IMR-90 (cell line): ENCODE results near the gene DNAJB12. TPM values are rescaled to one million over a fixed set of nuclear protein-coding genes. Genes with fewer than 3 reads are reported as not detected.
"Not testable (repeated sequence)": the region's sequence is repeated elsewhere in the genome, so short reads cannot be mapped to it uniquely, and the experiment has no call there.

Experiments
- ATAC-seq: fragments of 200-7000 bp; cut with Tn5 transposase; 2 replicates; pipeline ENCODE4 v1.9.1; 2020; ENCODE audit warnings: low read depth, mild to moderate bottlenecking, moderate library complexity
- BruUV-seq: library from RNA; stranded (reverse); fragments of 400-500 nt; replicated peaks from 2 replicates; lab custom pipeline; 2021; lab: Mats Ljungman, UMichigan
- CTCF ChIA-PET: fragments of 300-600 bp; formaldehyde crosslinking; extraction: SDS; loops from one replicate; lab custom pipeline; 2021; ENCODE audit warnings: antibody characterized with exemption; lab: Yijun Ruan, JAX
- POLR2A ChIA-PET: fragments of 300-600 bp; sonication (Branson Sonifier 250); formaldehyde crosslinking; loops from one replicate; lab custom pipeline; 2022; ENCODE audit warnings: antibody characterized with exemption; ENCODE audit not compliant: unreplicated experiment; lab: Charles Lee
- DNase-seq: peaks from one replicate; pipeline ENCODE4 v3.0.0; 2013
- H2AFZ ChIP-seq: replicated peaks from 2 replicates; pipeline ENCODE3; 2013; ENCODE audit warnings: low read length, mild to moderate bottlenecking; ENCODE audit not compliant: poor library complexity
- H2AK5ac ChIP-seq: 2 replicates; pipeline ENCODE4 v1.6.1; 2013; ENCODE audit warnings: low read depth, low read length, inconsistent platforms
- H2AK9ac ChIP-seq: replicated peaks from 2 replicates; pipeline ENCODE3; 2013; ENCODE audit warnings: mild to moderate bottlenecking, low read depth, low read length, moderate library complexity; ENCODE audit not compliant: poor library complexity
- H2BK120ac ChIP-seq: 2 replicates; pipeline ENCODE4 v1.6.1; 2013; ENCODE audit warnings: low read depth, low read length, inconsistent platforms
- H2BK15ac ChIP-seq: 3 replicates; pipeline ENCODE4 v1.6.1; 2013; ENCODE audit warnings: low read depth, low read length, inconsistent platforms
- H2BK20ac ChIP-seq: 2 replicates; pipeline ENCODE4 v1.6.1; 2013; ENCODE audit warnings: low read depth, mild to moderate bottlenecking, inconsistent platforms, low read length, moderate library complexity
- H2BK5ac ChIP-seq: 2 replicates; pipeline ENCODE4 v1.6.1; 2013; ENCODE audit warnings: mild to moderate bottlenecking, low read depth, low read length, inconsistent platforms; ENCODE audit not compliant: poor library complexity, severe bottlenecking
- H3K14ac ChIP-seq: replicated peaks from 2 replicates; pipeline ENCODE4 v1.6.1; 2013; ENCODE audit warnings: low read depth, low read length, inconsistent platforms
- H3K18ac ChIP-seq: 2 replicates; pipeline ENCODE4 v1.6.1; 2013; ENCODE audit warnings: low read depth, low read length, control low read depth
- H3K23ac ChIP-seq: 2 replicates; pipeline ENCODE4 v1.6.1; 2013; ENCODE audit warnings: low read depth, low read length, inconsistent platforms
- H3K27ac ChIP-seq: 2 replicates; pipeline ENCODE4 v1.5.1; 2013; ENCODE audit warnings: mild to moderate bottlenecking, control low read depth, low read length; ENCODE audit not compliant: insufficient read depth
- H3K27me3 ChIP-seq: 2 replicates; pipeline ENCODE4 v1.6.1; 2013; ENCODE audit warnings: low read length; ENCODE audit not compliant: control insufficient read depth, insufficient read depth
- H3K36me3 ChIP-seq: 2 replicates; pipeline ENCODE4 v1.6.1; 2013; ENCODE audit warnings: low read length, mixed read lengths; ENCODE audit not compliant: control insufficient read depth, insufficient read depth
- H3K4ac ChIP-seq: 2 replicates; pipeline ENCODE4 v1.6.1; 2013; ENCODE audit warnings: low read depth, low read length, inconsistent platforms
- H3K4me1 ChIP-seq: 2 replicates; pipeline ENCODE4 v1.6.1; 2013; ENCODE audit warnings: low read length, mixed read lengths; ENCODE audit not compliant: control insufficient read depth, insufficient read depth
- H3K4me2 ChIP-seq: 2 replicates; pipeline ENCODE4 v1.6.1; 2013; ENCODE audit warnings: low read depth, mild to moderate bottlenecking, control low read depth, low read length, moderate library complexity
- H3K4me3 ChIP-seq: 2 replicates; pipeline ENCODE4 v1.5.1; 2013; ENCODE audit warnings: low read depth, mild to moderate bottlenecking, control low read depth, low read length, moderate library complexity; ENCODE audit not compliant: insufficient read depth
- H3K56ac ChIP-seq: 2 replicates; pipeline ENCODE4 v1.6.1; 2013; ENCODE audit warnings: low read length, inconsistent platforms; ENCODE audit not compliant: insufficient read depth; ENCODE audit errors: extremely low read depth
- H3K79me1 ChIP-seq, 2 experiments: 2 replicates each; pipeline ENCODE4 v1.6.1; 2013; ENCODE audit warnings: low read length in 2 of 2, inconsistent platforms in 1 of 2, low read depth in 1 of 2
- H3K9ac ChIP-seq: 2 replicates; pipeline ENCODE4 v1.6.1; 2013; ENCODE audit warnings: low read depth, low read length, control low read depth
- H3K9me1 ChIP-seq: 2 replicates; pipeline ENCODE4 v1.6.1; 2013; ENCODE audit warnings: low read length, inconsistent platforms; ENCODE audit not compliant: insufficient read depth
- H3K9me3 ChIP-seq: 2 replicates; pipeline ENCODE4 v1.6.1; 2013; ENCODE audit warnings: low read length; ENCODE audit not compliant: control insufficient read depth, insufficient read depth
- H4K20me1 ChIP-seq: 2 replicates; pipeline ENCODE4 v1.6.1; 2013; ENCODE audit warnings: low read length, inconsistent platforms; ENCODE audit not compliant: insufficient read depth
- H4K5ac ChIP-seq: 2 replicates; pipeline ENCODE4 v1.6.1; 2013; ENCODE audit warnings: mild to moderate bottlenecking, low read depth, low read length, control low read depth
- H4K8ac ChIP-seq, 2 experiments: 2 replicates each; pipeline ENCODE4 v1.6.1; 2013; ENCODE audit warnings: low read depth in 2 of 2, low read length in 2 of 2, control low read depth in 1 of 2, inconsistent platforms in 1 of 2
- H4K91ac ChIP-seq: 2 replicates; pipeline ENCODE4 v1.6.1; 2013; ENCODE audit warnings: low read depth, low read length, inconsistent platforms; ENCODE audit not compliant: insufficient read depth
- WGBS, 2 experiments: methylation state at CpG; one replicate each; pipeline versions ENCODE4 v1.1.5 to v1.1.7; 2013; ENCODE audit warnings: missing lambda C conversion rate in 2 of 2; ENCODE audit not compliant: insufficient read length in 1 of 2; ENCODE audit errors: extremely low coverage in 2 of 2; 5-methylcytosine and 5-hydroxymethylcytosine counted together
- dilution Hi-C: fragments of 300-500 bp; cut with HindIII; formaldehyde crosslinking; loops from one replicate; pipeline ENCODE4 v1.14.3; 2018; ENCODE audit warnings: low sequenced_read_pairs; ENCODE audit not compliant: unreplicated experiment
- in situ Hi-C: fragments of 300-500 bp; cut with MboI; formaldehyde crosslinking; loops from 3 replicates; pipeline ENCODE4 v1.14.3; 2019; ENCODE audit warnings: low sequenced_read_pairs, inconsistent platforms, mixed read lengths
- intact Hi-C: fragments of 100-400 bp; cut with micrococcal nuclease; formaldehyde crosslinking; loops from 2 replicates; pipeline ENCODE4 v1.10.0; 2022
- polyA plus RNA-seq, 3 experiments: library from polyadenylated mRNA; depleted of rRNA; stranded (reverse); fragments of >200 nt; gene quantifications; 2 replicates each; pipeline ENCODE4 v1.2.3, GENCODE V29; 2012; ENCODE audit warnings: low replicate concordance in 1 of 3
- total RNA-seq: library from RNA; depleted of rRNA; stranded (reverse); fragments of >200 nt; gene quantifications from 2 replicates; pipeline ENCODE4 v1.2.3, GENCODE V29; 2012

The DNAJB12 gene
- total and polyA plus RNA-seq, 2 of the 4 experiments (the other 2 are of a cell fraction): 18.3 to 24.0 TPM

DNA sequence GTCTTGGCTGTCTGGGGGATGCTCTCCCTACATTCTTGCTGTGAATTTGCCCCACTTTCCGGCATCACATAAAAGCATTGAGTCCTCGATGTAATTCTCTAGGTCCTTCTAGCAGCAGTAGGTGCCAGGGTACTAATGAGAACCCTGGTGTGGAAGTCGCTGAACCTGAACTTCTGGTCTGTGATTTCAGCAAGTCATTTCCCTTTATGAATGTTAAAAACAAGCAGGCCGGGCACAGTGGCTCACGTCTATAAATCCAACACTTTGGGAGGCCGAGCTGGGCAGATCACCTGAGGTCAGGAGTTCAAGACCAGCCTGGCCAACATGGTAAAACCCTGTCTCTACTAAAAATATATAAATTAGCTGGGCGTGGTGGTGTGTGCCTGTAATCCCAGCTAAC lies 30.3 kb upstream of the DNAJB12 start:
- H4K20me1 ChIP-seq, CTCF ChIA-PET, H3K36me3 ChIP-seq, POLR2A ChIA-PET, H3K14ac ChIP-seq, H3K9ac ChIP-seq, H2BK15ac ChIP-seq, H3K4me2 ChIP-seq, BruUV-seq, H4K8ac ChIP-seq, H3K56ac ChIP-seq, dilution Hi-C loops, intact Hi-C loops, H3K18ac ChIP-seq, H2BK5ac ChIP-seq, ATAC-seq, H3K23ac ChIP-seq, H2AFZ ChIP-seq, H3K27ac ChIP-seq, H4K91ac ChIP-seq, H2BK20ac ChIP-seq, H3K79me1 ChIP-seq, H2AK9ac ChIP-seq, H3K4ac ChIP-seq, H4K5ac ChIP-seq, H2AK5ac ChIP-seq, H3K4me1 ChIP-seq, H2BK120ac ChIP-seq, H3K9me1 ChIP-seq, H3K27me3 ChIP-seq, in situ Hi-C loops, H3K9me3 ChIP-seq, H3K4me3 ChIP-seq, DNase-seq: not testable (repeated sequence)
- 100% methylated on average over 1 of the region's 7 CpGs; no CpG with 5 or more reads in 1 of the 2 experiments for WGBS, 2 experiments
